ENCODE results near the gene RNF212B. TPM values are rescaled to one million over a fixed set of nuclear protein-coding genes. Genes with fewer than 3 reads are reported as not detected.
A peak's percentile ranks its signal among the peaks of the same experiment; 100 is the strongest.
"Not testable (repeated sequence)": the region's sequence is repeated elsewhere in the genome, so short reads cannot be mapped to it uniquely, and the experiment has no call there.

The RNF212B gene
- total RNA-seq: not detected
- long read RNA-seq: 0 reads

GRCh38 chr14:23237772-23238594, at the start of gene RNF212B:
Gene RNF212B, plus strand, starts transcription at chr14:23237936. Its CDS starts 2,410 bp downstream, at chr14:23240346.
- peak; percentile 95 for DNase-seq
- intact Hi-C loops (cut with micrococcal nuclease): no loop called here
- ATAC-seq: peak; percentile 100

GRCh38 chr14:23193432-23193831, 44.3 kb upstream of the RNF212B start:
- ATAC-seq (no peak), DNase-seq (no peak)
- intact Hi-C loops (cut with micrococcal nuclease): no loop called here

GRCh38 chr14:23195552-23196101, 42.1 kb upstream of the RNF212B start:
- DNase-seq (no peak), ATAC-seq (no peak)
- intact Hi-C loops (cut with micrococcal nuclease): no loop called here

GRCh38 chr14:23196487-23196886, 41.2 kb upstream of the RNF212B start:
- intact Hi-C loops (cut with micrococcal nuclease); DNase-seq; ATAC-seq: not testable (repeated sequence)

GRCh38 chr14:23199141-23199540, 38.6 kb upstream of the RNF212B start:
- DNase-seq; ATAC-seq; intact Hi-C loops (cut with micrococcal nuclease): not testable (repeated sequence)

- intact Hi-C loops (cut with micrococcal nuclease): no loop called here
Measured at GRCh38 chr14:23202001-23202400, 35.7 kb upstream of the RNF212B start.

GRCh38 chr14:23206422-23207145, 31.2 kb upstream of the RNF212B start:
- DNase-seq (no peak), ATAC-seq (no peak)
- intact Hi-C loops (cut with micrococcal nuclease): no loop called here

More at GRCh38 chr14:23202001-23202400, 35.7 kb upstream of the RNF212B start:
- no peak for DNase-seq
- no peak for ATAC-seq

- DNase-seq (no peak), ATAC-seq (no peak)
- intact Hi-C loops (cut with micrococcal nuclease): no loop called here
Measured at GRCh38 chr14:23207146-23207540, 30.6 kb upstream of the RNF212B start.

- no peak for ATAC-seq
- intact Hi-C loops (cut with micrococcal nuclease): no loop called here
- no peak for DNase-seq
Measured at GRCh38 chr14:23208324-23208723, 29.4 kb upstream of the RNF212B start.

GRCh38 chr14:23209651-23210423, 27.9 kb upstream of the RNF212B start:
- intact Hi-C loops (cut with micrococcal nuclease): no loop called here
- ATAC-seq (no peak), DNase-seq (no peak)

GRCh38 chr14:23215421-23215820, 22.3 kb upstream of the RNF212B start:
- DNase-seq (no peak), ATAC-seq (no peak)
- intact Hi-C loops (cut with micrococcal nuclease): no loop called here

- no peak for DNase-seq
- intact Hi-C loops (cut with micrococcal nuclease): no loop called here
- no peak for ATAC-seq
Measured at GRCh38 chr14:23217032-23218020, 20.4 kb upstream of the RNF212B start.

- ATAC-seq: no peak
- intact Hi-C loops (cut with micrococcal nuclease): no loop called here
Measured at GRCh38 chr14:23219075-23219474, 18.7 kb upstream of the RNF212B start.

GRCh38 chr14:23224958-23225357, 12.8 kb upstream of the RNF212B start:
- intact Hi-C loops (cut with micrococcal nuclease); ATAC-seq; DNase-seq: not testable (repeated sequence)

More at GRCh38 chr14:23219075-23219474, 18.7 kb upstream of the RNF212B start:
- no peak for DNase-seq

GRCh38 chr14:23227566-23227965, 10.2 kb upstream of the RNF212B start:
- DNase-seq (no peak), ATAC-seq (no peak)
- intact Hi-C loops (cut with micrococcal nuclease): no loop called here

GRCh38 chr14:23228812-23229211, 8.9 kb upstream of the RNF212B start:
- ATAC-seq (no peak), DNase-seq (no peak)
- intact Hi-C loops (cut with micrococcal nuclease): no loop called here

- intact Hi-C loops (cut with micrococcal nuclease); DNase-seq; ATAC-seq: not testable (repeated sequence)
Measured at GRCh38 chr14:23232241-23232808, 5.4 kb upstream of the RNF212B start.

GRCh38 chr14:23240661-23241060, 2.9 kb downstream of the RNF212B start:
- intact Hi-C loops (cut with micrococcal nuclease): no loop called here
- DNase-seq: no peak
- ATAC-seq: no peak
